ENCODE data around the gene CLSTN1.
"Not testable (repeated sequence)": the region's sequence is repeated elsewhere in the genome, so short reads cannot be mapped to it uniquely, and the experiment has no call there.

The CLSTN1 gene

DNA sequence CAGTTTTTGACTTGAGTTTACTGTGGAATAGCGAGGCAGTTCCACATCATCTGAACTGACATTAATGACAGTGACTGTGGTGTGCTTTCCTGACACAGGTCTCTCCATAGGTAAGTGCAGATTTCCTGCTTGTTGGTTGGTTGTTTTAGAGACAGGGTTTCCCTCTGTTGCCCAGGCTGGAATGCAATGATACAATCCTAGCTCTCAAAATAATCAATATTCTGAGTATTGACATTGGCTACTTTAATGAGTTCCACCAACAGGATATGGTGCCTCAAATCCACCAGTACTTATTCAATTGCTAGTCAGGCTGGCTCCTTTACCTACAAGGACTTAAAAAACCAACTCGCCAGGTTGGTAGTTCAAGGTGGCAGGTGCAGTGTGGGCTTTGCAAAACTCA, 63.8 kb downstream of the CLSTN1 start:
- H3K4me3 Mint-ChIP-seq = no peak overlapping the region
- H3K9me3 Mint-ChIP-seq = no peaks in the 10 kb centered on the region
- H3K27me3 Mint-ChIP-seq = no peaks in the 10 kb centered on the region
- ATAC-seq (replicated peaks; ENCODE audit: extremely low read depth, poor library complexity, severe bottlenecking) = no peak
- DNase-seq (ENCODE audit: low spot score in 2 of 2) = no peak
- peaks cover 14% of the 10 kb centered on the region for H3K36me3 Mint-ChIP-seq (ENCODE audit: insufficient read depth)
- peaks cover 31% of the 10 kb centered on the region for H3K4me1 Mint-ChIP-seq
- H3K27ac Mint-ChIP-seq (ENCODE audit: low read depth) = no peak overlapping the region

DNA sequence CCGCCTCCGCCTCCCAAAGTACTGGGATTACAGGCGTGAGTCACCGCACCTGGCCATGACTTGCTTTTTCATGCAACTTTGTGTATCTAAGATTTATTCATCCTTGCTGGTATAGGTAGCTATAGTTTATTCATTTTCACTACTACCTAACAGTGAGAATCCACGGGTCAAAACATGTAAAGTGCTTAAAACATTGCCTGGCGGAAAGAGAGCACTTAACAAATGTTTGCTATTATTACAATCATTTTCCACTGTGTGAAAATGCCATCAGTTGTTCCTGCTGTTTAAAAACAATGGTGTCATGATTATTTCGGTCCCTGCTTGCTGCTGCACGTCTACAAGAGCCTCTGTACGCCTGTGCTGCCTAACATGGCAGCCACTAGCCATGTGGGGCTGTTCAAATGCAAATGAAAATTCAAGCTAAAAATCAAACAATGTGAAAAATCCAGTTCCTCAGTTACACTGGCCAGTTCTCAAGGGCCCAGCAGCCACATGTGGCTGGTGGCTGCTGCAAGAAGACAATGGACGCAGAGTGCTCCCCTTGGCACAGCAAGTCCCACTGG, 65.1 kb downstream of the CLSTN1 start:
- H3K4me3 Mint-ChIP-seq = no peak overlapping the region
- H3K27ac Mint-ChIP-seq (ENCODE audit: low read depth) = no peak overlapping the region
- peaks cover 22% of the 10 kb centered on the region for H3K4me1 Mint-ChIP-seq
- no peaks in the 10 kb centered on the region for H3K27me3 Mint-ChIP-seq
- H3K36me3 Mint-ChIP-seq (ENCODE audit: insufficient read depth) = peaks cover 20% of the 10 kb centered on the region
- DNase-seq (ENCODE audit: low spot score in 2 of 2) (no peak), ATAC-seq (replicated peaks; ENCODE audit: extremely low read depth, poor library complexity, severe bottlenecking) (no peak)
- no peaks in the 10 kb centered on the region for H3K9me3 Mint-ChIP-seq

DNA sequence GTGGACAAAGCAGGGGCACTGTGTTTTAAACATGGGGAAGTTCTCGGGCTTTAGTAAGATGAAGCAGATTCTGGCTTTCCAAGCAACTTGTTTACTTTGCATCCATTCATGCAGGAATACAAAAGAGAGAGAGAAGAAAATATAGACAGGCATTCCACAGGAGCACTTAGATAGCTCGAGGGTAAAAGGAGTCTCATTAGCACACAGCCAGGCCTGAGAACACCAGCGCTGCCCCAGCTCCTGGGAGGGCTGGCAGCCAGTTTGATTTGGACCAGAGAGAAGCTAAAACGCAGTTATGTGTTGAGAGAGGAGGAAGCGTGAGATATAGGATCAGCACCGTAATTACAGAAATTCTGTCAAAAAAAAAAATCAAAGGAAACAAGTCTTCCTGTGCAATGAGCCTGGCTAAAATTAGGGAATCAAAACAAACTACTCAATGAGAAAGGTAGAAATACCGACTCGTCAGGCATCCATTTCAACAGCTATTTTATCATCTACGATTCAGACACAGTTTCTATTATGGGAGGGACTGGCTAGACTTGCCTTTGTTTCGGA, 68.2 kb downstream of the CLSTN1 start:
- ATAC-seq (replicated peaks; ENCODE audit: extremely low read depth, poor library complexity, severe bottlenecking) = no peak
- H3K27me3 Mint-ChIP-seq = no peaks in the 10 kb centered on the region
- peaks cover 42% of the 10 kb centered on the region for H3K36me3 Mint-ChIP-seq (ENCODE audit: insufficient read depth)

DNA sequence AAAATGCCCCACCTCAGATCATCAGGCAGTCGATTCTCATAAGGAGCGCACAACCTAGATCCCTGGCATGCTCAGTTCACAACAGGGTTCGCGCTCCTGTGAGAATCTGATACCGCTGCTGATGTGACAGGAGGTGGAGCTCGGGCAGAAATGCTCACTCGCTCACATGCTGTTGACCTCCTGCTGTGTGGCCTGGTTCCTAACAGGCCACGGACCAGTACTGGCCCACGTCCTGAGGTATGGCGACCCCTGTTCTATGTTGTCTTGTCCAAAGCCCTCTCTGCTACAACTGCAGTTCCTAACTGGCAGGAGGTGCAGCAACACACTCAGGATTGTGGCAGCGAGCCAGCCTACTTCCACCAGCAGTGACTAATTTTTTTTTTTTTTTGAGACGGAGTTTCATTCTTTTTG, 70.6 kb downstream of the CLSTN1 start:
- Mint-ChIP-seq H3K9me3 (no peaks in the 10 kb centered on the region), H3K36me3 (ENCODE audit: insufficient read depth) (peaks cover 59% of the 10 kb centered on the region), H3K4me1 (peaks cover 5% of the 10 kb centered on the region), H3K27ac (ENCODE audit: low read depth) (no peak overlapping the region), H3K4me3 (no peak overlapping the region), H3K27me3 (no peaks in the 10 kb centered on the region)
- no peak for ATAC-seq (replicated peaks; ENCODE audit: extremely low read depth, poor library complexity, severe bottlenecking)
- DNase-seq (ENCODE audit: low spot score in 2 of 2) = no peak

More for the DNA sequence above, 68.2 kb downstream of the CLSTN1 start:
- peaks cover 10% of the 10 kb centered on the region for H3K4me1 Mint-ChIP-seq
- no peak overlapping the region for H3K4me3 Mint-ChIP-seq
- peak overlapping the region; percentile 3 for H3K27ac Mint-ChIP-seq (ENCODE audit: low read depth)
- no peaks in the 10 kb centered on the region for H3K9me3 Mint-ChIP-seq
- DNase-seq (ENCODE audit: low spot score in 2 of 2) = no peak

DNA sequence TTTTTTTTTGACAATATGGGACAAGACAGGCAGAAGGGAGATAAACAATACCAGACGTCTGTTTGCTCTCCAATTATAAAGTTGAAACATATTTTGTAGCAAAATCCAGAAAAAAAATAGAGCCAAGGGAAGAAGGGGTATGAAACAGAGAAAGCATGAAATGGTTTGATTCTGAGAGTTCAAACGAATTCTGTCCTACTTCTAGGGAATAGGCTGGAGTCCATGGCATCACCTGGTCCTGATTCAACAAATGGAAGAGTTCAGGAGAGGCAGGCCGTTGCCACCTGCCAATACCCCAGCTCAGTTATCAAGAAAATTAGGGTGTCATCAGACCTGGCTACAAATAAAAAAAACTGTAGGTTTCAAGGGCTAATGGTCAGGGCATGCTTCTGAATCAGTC, 71.8 kb downstream of the CLSTN1 start:
- Mint-ChIP-seq H3K4me3 (no peak overlapping the region), H3K27me3 (no peaks in the 10 kb centered on the region), H3K9me3 (no peaks in the 10 kb centered on the region)

DNA sequence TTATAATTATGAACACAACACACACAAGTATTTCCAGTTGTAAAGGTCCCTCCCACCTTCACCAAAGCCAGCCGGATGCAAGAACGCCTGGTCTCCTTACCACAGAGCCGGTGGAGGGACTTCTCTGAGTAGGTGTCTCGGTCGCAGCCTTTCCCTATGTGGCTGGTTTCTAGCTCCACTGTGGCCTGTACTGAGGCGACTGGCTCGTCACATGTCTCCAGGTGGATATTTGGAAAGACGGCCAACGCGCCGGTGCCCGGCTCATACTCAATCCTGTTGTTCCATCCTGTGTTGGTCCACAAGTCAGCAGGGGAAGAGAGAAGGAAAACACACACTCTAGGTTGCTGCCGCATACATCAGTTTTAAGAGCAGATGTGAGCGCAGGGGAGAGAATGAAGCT, 74.4 kb downstream of the CLSTN1 start:
- no peaks in the 10 kb centered on the region for H3K9me3 Mint-ChIP-seq
- H3K4me1 Mint-ChIP-seq = no peaks in the 10 kb centered on the region
- DNase-seq (ENCODE audit: low spot score in 2 of 2) = no peak
- H3K27me3 Mint-ChIP-seq = no peaks in the 10 kb centered on the region
- peaks cover 59% of the 10 kb centered on the region for H3K36me3 Mint-ChIP-seq (ENCODE audit: insufficient read depth)
- no peak overlapping the region for H3K27ac Mint-ChIP-seq (ENCODE audit: low read depth)
- no peak for ATAC-seq (replicated peaks; ENCODE audit: extremely low read depth, poor library complexity, severe bottlenecking)
- no peak overlapping the region for H3K4me3 Mint-ChIP-seq

More for the DNA sequence above, 71.8 kb downstream of the CLSTN1 start:
- H3K27ac Mint-ChIP-seq (ENCODE audit: low read depth) = peak overlapping the region; percentile 54
- no peak for ATAC-seq (replicated peaks; ENCODE audit: extremely low read depth, poor library complexity, severe bottlenecking)
- peaks cover 5% of the 10 kb centered on the region for H3K4me1 Mint-ChIP-seq
- peaks cover 59% of the 10 kb centered on the region for H3K36me3 Mint-ChIP-seq (ENCODE audit: insufficient read depth)
- no peak for DNase-seq (ENCODE audit: low spot score in 2 of 2)

DNA sequence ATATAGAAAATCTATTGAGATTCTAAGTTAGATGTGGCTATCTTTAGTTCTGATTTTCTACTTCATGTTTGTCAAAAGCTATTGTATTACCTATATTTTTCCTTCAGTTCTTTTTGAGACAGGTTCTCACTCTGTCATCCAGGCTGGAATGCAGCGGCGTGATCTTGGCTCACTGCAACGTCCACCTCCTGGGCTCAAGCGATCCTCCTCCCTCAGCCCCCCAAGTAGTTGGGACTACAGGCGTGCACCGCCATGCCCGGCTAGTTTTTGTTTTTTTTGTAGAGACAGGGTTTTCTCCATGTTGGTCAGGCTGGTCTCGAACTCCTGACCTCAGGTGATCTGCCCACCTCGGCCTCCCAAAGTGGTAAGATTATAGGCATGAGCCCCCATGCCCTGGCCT, 75.4 kb downstream of the CLSTN1 start:
- not testable (repeated sequence) for H3K27me3 Mint-ChIP-seq; H3K4me3 Mint-ChIP-seq; ATAC-seq (replicated peaks; ENCODE audit: extremely low read depth, poor library complexity, severe bottlenecking); DNase-seq (ENCODE audit: low spot score in 2 of 2); H3K4me1 Mint-ChIP-seq; H3K27ac Mint-ChIP-seq (ENCODE audit: low read depth); H3K9me3 Mint-ChIP-seq
- peaks cover 62% of the 10 kb centered on the region for H3K36me3 Mint-ChIP-seq (ENCODE audit: insufficient read depth)

DNA sequence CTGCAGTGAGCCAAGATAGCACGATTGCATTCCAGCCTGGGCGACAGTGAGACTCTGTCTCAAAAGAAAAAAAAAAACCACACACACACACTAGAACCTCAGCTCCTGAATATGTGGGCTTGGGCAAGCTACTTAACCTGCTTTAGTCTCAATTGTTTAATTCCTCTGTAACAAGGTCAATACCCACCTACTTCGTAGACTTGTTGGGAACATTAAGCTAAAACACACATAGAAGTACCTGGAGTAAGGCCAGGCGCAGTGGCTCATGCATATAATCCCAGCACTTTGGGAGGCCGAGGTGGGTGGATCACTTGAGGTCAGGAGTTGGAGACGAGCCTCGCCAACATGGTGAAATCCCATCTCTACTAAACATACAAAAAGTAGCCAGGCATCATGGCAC, 77.1 kb downstream of the CLSTN1 start:
- H3K9me3 Mint-ChIP-seq = no peaks in the 10 kb centered on the region
- DNase-seq (ENCODE audit: low spot score in 2 of 2) (no peak), ATAC-seq (replicated peaks; ENCODE audit: extremely low read depth, poor library complexity, severe bottlenecking) (no peak)
- H3K36me3 Mint-ChIP-seq (ENCODE audit: insufficient read depth) = peaks cover 62% of the 10 kb centered on the region
- H3K4me3 Mint-ChIP-seq = no peak overlapping the region
- no peak overlapping the region for H3K27ac Mint-ChIP-seq (ENCODE audit: low read depth)
- H3K4me1 Mint-ChIP-seq = no peaks in the 10 kb centered on the region
- no peaks in the 10 kb centered on the region for H3K27me3 Mint-ChIP-seq

DNA sequence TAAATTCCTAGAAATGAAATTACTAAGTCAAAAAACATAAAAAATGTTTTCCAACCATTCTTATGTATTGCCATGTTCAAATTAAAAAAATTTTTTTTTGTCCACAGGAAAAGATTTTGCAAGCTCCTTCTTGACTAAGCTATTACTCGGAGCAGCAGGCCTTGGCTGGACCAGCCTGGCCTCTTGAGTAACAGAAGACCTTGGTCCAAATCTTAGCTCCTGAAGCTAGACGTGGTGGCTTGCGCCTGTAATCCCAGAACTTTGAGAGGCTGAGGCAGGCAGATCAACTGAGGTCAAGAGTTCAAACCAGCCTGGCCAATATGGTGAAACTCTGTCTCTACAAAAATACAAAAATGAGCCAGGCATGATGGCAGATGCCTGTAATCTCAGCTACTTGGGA, 77.6 kb downstream of the CLSTN1 start:
- H3K27ac Mint-ChIP-seq (ENCODE audit: low read depth) = no peak overlapping the region
- H3K27me3 Mint-ChIP-seq = no peaks in the 10 kb centered on the region
- no peaks in the 10 kb centered on the region for H3K9me3 Mint-ChIP-seq
- H3K4me3 Mint-ChIP-seq = no peak overlapping the region
- H3K4me1 Mint-ChIP-seq = no peaks in the 10 kb centered on the region
- H3K36me3 Mint-ChIP-seq (ENCODE audit: insufficient read depth) = peaks cover 60% of the 10 kb centered on the region
- no peak for ATAC-seq (replicated peaks; ENCODE audit: extremely low read depth, poor library complexity, severe bottlenecking)
- no peak for DNase-seq (ENCODE audit: low spot score in 2 of 2)

DNA sequence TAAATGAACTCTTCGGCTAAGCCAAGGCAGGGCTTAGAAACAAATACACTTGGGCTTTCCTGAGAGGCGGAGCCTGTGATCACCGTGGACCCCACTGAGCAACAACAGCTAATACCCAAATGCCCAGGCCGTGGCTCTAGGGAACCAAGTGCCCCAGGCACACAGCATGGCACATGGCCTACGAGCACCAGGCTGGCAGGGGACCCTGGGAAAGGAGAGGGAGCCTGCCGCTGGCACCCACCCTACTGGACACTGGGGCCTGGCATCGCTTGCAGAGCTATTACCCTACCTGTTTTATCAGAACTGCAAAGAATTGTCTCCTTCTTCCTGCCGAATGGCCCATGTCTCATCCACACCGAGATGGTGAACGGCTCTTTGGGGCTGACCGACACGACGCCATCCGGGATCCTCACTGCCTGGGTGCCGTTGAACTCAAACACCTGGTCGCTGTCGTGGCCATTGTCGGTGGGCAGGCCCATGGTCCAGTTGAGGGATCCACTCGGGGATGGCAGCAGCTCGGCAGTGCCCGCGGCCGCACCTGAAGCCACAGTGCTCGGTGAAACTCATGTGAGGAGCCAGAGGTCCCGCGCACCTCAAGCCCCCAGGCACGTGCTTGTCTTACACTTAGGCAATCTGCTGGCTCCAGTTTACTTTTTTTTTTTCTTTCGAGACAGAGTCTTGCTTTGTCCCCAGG, 79.5 kb downstream of the CLSTN1 start:
- Mint-ChIP-seq H3K4me3 (no peak overlapping the region), H3K4me1 (no peaks in the 10 kb centered on the region), H3K9me3 (no peaks in the 10 kb centered on the region), H3K27me3 (no peaks in the 10 kb centered on the region), H3K27ac (ENCODE audit: low read depth) (no peak overlapping the region), H3K36me3 (ENCODE audit: insufficient read depth) (peaks cover 51% of the 10 kb centered on the region)
- ATAC-seq (replicated peaks; ENCODE audit: extremely low read depth, poor library complexity, severe bottlenecking) = no peak
- no peak for DNase-seq (ENCODE audit: low spot score in 2 of 2)

DNA sequence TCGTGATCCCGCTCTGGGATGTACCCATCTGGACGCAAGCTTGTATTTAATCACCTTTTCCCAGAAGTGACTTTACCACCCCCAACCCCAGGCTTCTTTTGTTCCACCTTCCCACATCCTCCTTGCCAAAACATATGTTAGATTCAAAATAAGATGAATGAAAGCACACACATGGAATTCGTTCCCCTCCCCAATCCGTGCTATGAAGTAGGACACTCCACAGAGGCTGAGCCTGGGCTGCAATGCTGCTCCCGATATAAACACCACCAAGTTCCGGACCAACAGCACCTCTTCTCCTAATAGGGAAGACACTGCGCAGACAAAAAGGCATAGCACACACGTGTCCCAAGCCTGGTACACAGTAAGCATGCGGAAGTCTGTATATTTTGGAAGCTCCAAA, 86.1 kb downstream of the CLSTN1 start:
- DNase-seq (ENCODE audit: low spot score in 2 of 2) (no peak), ATAC-seq (replicated peaks; ENCODE audit: extremely low read depth, poor library complexity, severe bottlenecking) (no peak)
- Mint-ChIP-seq H3K36me3 (ENCODE audit: insufficient read depth) (peaks cover 49% of the 10 kb centered on the region), H3K4me3 (no peak overlapping the region), H3K27ac (ENCODE audit: low read depth) (peak overlapping the region; percentile 74), H3K9me3 (no peaks in the 10 kb centered on the region), H3K4me1 (peaks cover 19% of the 10 kb centered on the region), H3K27me3 (no peaks in the 10 kb centered on the region)

DNA sequence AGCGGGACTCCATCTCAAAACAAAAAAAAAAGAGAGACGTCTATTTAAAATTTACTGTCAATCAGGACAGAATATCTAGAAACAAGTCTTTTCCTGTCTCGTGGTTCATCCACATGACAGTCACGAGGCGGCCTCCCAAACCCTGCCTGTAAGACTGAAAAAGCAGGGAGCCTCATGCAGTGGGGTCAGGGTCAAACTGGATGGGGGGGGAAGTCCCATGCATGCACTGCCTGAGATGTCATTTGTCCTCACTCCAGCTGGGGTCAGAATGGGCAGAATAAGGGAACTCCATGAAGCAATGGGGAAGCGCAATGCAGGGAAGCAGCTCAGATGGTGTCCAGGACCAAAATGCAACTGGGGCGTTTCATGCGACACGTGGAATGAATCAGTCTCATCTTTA, 86.7 kb downstream of the CLSTN1 start:
- Mint-ChIP-seq H3K4me3 (no peak overlapping the region), H3K36me3 (ENCODE audit: insufficient read depth) (peaks cover 47% of the 10 kb centered on the region), H3K27me3 (no peaks in the 10 kb centered on the region), H3K27ac (ENCODE audit: low read depth) (no peak overlapping the region), H3K4me1 (peaks cover 21% of the 10 kb centered on the region), H3K9me3 (no peaks in the 10 kb centered on the region)
- ATAC-seq (replicated peaks; ENCODE audit: extremely low read depth, poor library complexity, severe bottlenecking) (no peak), DNase-seq (ENCODE audit: low spot score in 2 of 2) (no peak)

DNA sequence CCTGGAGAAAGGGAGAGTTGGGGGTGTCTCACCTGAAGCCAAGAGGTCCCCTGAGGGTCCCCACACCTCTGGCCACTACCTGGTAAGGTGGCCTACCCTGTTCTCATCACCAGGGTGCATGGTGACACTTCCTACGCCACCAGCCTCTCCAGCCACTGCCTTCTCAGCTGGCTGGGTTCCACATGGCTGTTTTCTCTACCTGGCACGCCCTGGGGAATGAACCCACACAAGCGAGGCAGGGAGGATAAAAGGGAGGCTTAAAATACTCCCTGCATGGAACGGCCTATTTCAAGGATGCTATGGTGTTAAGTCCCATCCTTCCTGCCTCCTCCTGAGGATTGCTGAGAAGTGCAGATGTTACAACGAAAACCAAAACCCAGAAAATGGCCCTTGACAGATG, 87.5 kb downstream of the CLSTN1 start:
- Mint-ChIP-seq H3K27me3 (no peaks in the 10 kb centered on the region), H3K4me1 (peaks cover 29% of the 10 kb centered on the region), H3K27ac (ENCODE audit: low read depth) (no peak overlapping the region), H3K36me3 (ENCODE audit: insufficient read depth) (peaks cover 49% of the 10 kb centered on the region), H3K4me3 (no peak overlapping the region), H3K9me3 (no peaks in the 10 kb centered on the region)
- DNase-seq (ENCODE audit: low spot score in 2 of 2) (no peak), ATAC-seq (replicated peaks; ENCODE audit: extremely low read depth, poor library complexity, severe bottlenecking) (no peak)
